GM21447 (cell line): Measurements from ENCODE around the gene MINDY2.
"Not testable (repeated sequence)": the region's sequence is repeated elsewhere in the genome, so short reads cannot be mapped to it uniquely, and the experiment has no call there.

Experiments
- ATAC-seq: cut with Tn5 transposase; IDR thresholded peaks from one replicate; pipeline ENCODE4 v1.9.1; 2021; ENCODE audit not compliant: unreplicated experiment

Gene MINDY2

GRCh38 chr15:58749532-58750337, 21.4 kb upstream of the MINDY2 start, which contains the start of gene ADAM10:
Gene ADAM10, minus strand, starts transcription at chr15:58749707. Its CDS starts 173 bp downstream, at chr15:58749534.
- ATAC-seq = peak; percentile 80

GRCh38 chr15:58752716-58753115, 18.4 kb upstream of the MINDY2 start:
- no peak for ATAC-seq

GRCh38 chr15:58755350-58755749, 15.8 kb upstream of the MINDY2 start:
- no peak for ATAC-seq

GRCh38 chr15:58755956-58756355, 15.1 kb upstream of the MINDY2 start:
- no peak for ATAC-seq

GRCh38 chr15:58758141-58758540, 13.0 kb upstream of the MINDY2 start:
- ATAC-seq = no peak

GRCh38 chr15:58760385-58761009, 10.6 kb upstream of the MINDY2 start:
- no peak for ATAC-seq

GRCh38 chr15:58761010-58761388, 10.1 kb upstream of the MINDY2 start:
- no peak for ATAC-seq

GRCh38 chr15:58762285-58762684, 8.8 kb upstream of the MINDY2 start:
- ATAC-seq = no peak

GRCh38 chr15:58762731-58763130, 8.4 kb upstream of the MINDY2 start:
- no peak for ATAC-seq

- no peak for ATAC-seq
These were observed 6.6 kb upstream of the MINDY2 start for GRCh38 chr15:58764468-58764867.

GRCh38 chr15:58766290-58766689, 4.8 kb upstream of the MINDY2 start:
- no peak for ATAC-seq

GRCh38 chr15:58768601-58769004, 2.5 kb upstream of the MINDY2 start:
- ATAC-seq = not testable (repeated sequence)

- peak; percentile 22 for ATAC-seq
These were observed 614 bp upstream of the MINDY2 start for GRCh38 chr15:58770519-58770856.

- peak; percentile 17 for ATAC-seq
These were observed 634 bp downstream of the MINDY2 start for GRCh38 chr15:58771621-58772250.

GRCh38 chr15:58773024-58773423, 1.9 kb downstream of the MINDY2 start:
- no peak for ATAC-seq

- no peak for ATAC-seq
These were observed 4.3 kb downstream of the MINDY2 start for GRCh38 chr15:58775402-58775801.

- ATAC-seq = peak; percentile 60
These were observed 6.0 kb downstream of the MINDY2 start for GRCh38 chr15:58777107-58777506.

GRCh38 chr15:58779554-58779953, 8.5 kb downstream of the MINDY2 start:
- ATAC-seq = no peak

GRCh38 chr15:58785355-58785754, 14.3 kb downstream of the MINDY2 start:
- no peak for ATAC-seq

- ATAC-seq = no peak
These were observed 17.1 kb downstream of the MINDY2 start for GRCh38 chr15:58788056-58788710.

- no peak for ATAC-seq
These were observed 22.8 kb downstream of the MINDY2 start for GRCh38 chr15:58793862-58794261.

- no peak for ATAC-seq
These were observed 24.7 kb downstream of the MINDY2 start for GRCh38 chr15:58795825-58796224.
